Measurements from ENCODE around the gene USP46. TPM values are rescaled to one million over a fixed set of nuclear protein-coding genes. Genes with fewer than 3 reads are reported as not detected.

USP46 gene
- total and polyA plus RNA-seq, 2 of the 8 experiments (the other 6 are each of a cell fraction or from before 2014, with no cell fraction given) = 10.6 to 62.4 TPM

- no peak overlapping the region for H3K23ac ChIP-seq (ENCODE audit: insufficient read length)
- no peak overlapping the region for H4K8ac ChIP-seq (ENCODE audit: extremely low read depth, insufficient read depth, low read length)
- no peak overlapping the region for H3K56ac ChIP-seq (replicated peaks; ENCODE audit: insufficient read length, low read depth, low read length)
- no peak overlapping the region for H2BK120ac ChIP-seq (replicated peaks; ENCODE audit: low read depth, low read length)
- no peak overlapping the region for H3K4me3 ChIP-seq (ENCODE audit: extremely low read depth in 1 of 4, insufficient read depth in 2 of 4, low read depth in 3 of 4, low read length in 4 of 4)
- no peaks in the 10 kb centered on the region for H3K36me3 ChIP-seq (ENCODE audit: control insufficient read depth in 2 of 4, insufficient read depth in 4 of 4, low read length in 3 of 4)
- H3K14ac ChIP-seq (ENCODE audit: insufficient read length) = no peak overlapping the region
- H2BK20ac ChIP-seq (ENCODE audit: low read length) = no peak overlapping the region
- DNase-seq (ENCODE audit: low read depth in 1 of 2, low spot score in 2 of 2) (no peak), FAIRE-seq (no peak)
- no peaks in the 10 kb centered on the region for H3K27me3 ChIP-seq (replicated peaks in 1 of 4; ENCODE audit: control insufficient read depth in 3 of 4, extremely low read depth in 1 of 4, insufficient read depth in 3 of 4, low read length in 3 of 4)
- no peak overlapping the region for H4K5ac ChIP-seq (ENCODE audit: insufficient read length, low read depth, low read length)
- no peak overlapping the region for H2AK5ac ChIP-seq (ENCODE audit: low read depth, low read length)
- H2BK15ac ChIP-seq (ENCODE audit: low read length) = no peak overlapping the region
- H2BK12ac ChIP-seq (ENCODE audit: low read depth, low read length) = no peak overlapping the region
- ChIA-PET CTCF (ENCODE audit: partially characterized antibody) (interaction anchor here (0.6 to 1.2 kb wide), 2 partner anchors 176 to 289 kb away, joined by 3 to 4 read pairs; no protein-coding TSS in a partner anchor), POLR2A (ENCODE audit: partially characterized antibody) (interaction anchor here (0.6 to 0.9 kb wide), 2 partner anchors 18 to 174 kb away, joined by 3 to 4 read pairs; no protein-coding TSS in a partner anchor)
- H2BK5ac ChIP-seq (ENCODE audit: low read depth, low read length) = no peak overlapping the region
- no peak overlapping the region for H3K4ac ChIP-seq (replicated peaks; ENCODE audit: insufficient read length, low read depth, low read length)
- no peaks in the 10 kb centered on the region for H3K79me1 ChIP-seq (ENCODE audit: low read depth, low read length)
- H3K27ac ChIP-seq (ENCODE audit: low read depth, low read length) = no peak overlapping the region
- no peak overlapping the region for H2AFZ ChIP-seq (ENCODE audit: low read length)
- H4K91ac ChIP-seq (replicated peaks; ENCODE audit: insufficient read length, low read length) = no peak overlapping the region
- no peak overlapping the region for H3K9ac ChIP-seq (replicated peaks in 1 of 4; ENCODE audit: extremely low read depth in 1 of 4, low read depth in 3 of 4, low read length in 3 of 4)
- no peaks in the 10 kb centered on the region for H3K23me2 ChIP-seq (ENCODE audit: low read depth, low read length)
- peaks cover 0 to 7% (median 2%) of the 10 kb centered on the region in 4 experiments; a peak in 3 of 7 replicates for H3K4me1 ChIP-seq (replicated peaks in 1 of 4; ENCODE audit: control insufficient read depth in 3 of 4, insufficient read depth in 4 of 4, low read length in 3 of 4)
- no peaks in the 10 kb centered on the region for H3K9me3 ChIP-seq (ENCODE audit: insufficient read depth in 2 of 2, low read depth in 1 of 2, low read length in 1 of 2)
- H4K20me1 ChIP-seq (replicated peaks in 1 of 2; ENCODE audit: control insufficient read depth in 1 of 2, insufficient read depth in 2 of 2, low read length in 2 of 2) = no peaks in the 10 kb centered on the region
- no peak overlapping the region for H3K18ac ChIP-seq (ENCODE audit: extremely low read depth, low read length)
- no peak overlapping the region for H3K4me2 ChIP-seq (ENCODE audit: insufficient read depth in 1 of 2, low read depth in 2 of 2, low read length in 2 of 2)
- no peaks in the 10 kb centered on the region for H3K79me2 ChIP-seq (ENCODE audit: control insufficient read depth in 1 of 2, insufficient read depth in 2 of 2, low read length in 2 of 2)
- no peak for TF ChIP-seq CBX5 (IDR thresholded peaks at IDR 0.05; ENCODE audit: low read depth, low read length)
- no peak for TF ChIP-seq TAF7 (optimal IDR thresholded peaks at IDR 0.05; ENCODE audit: borderline replicate concordance, low read depth, low read length)
- TF ChIP-seq TBP (IDR thresholded peaks at IDR 0.05; ENCODE audit: low read depth, low read length) = no peak
- no peak for TF ChIP-seq ZNF274 (IDR thresholded peaks at IDR 0.05; ENCODE audit: borderline replicate concordance, extremely low read depth, low read length)
- TF ChIP-seq SIN3A (conservative IDR thresholded peaks at IDR 0.05 in 1 of 2, IDR thresholded peaks at IDR 0.05 in 1 of 2; ENCODE audit: low read depth in 1 of 2, low read length in 2 of 2) = no peak
- no peak for TF ChIP-seq SP2 (IDR thresholded peaks at IDR 0.05; ENCODE audit: low read length)
- no peak for TF ChIP-seq SUZ12 (IDR thresholded peaks at IDR 0.05; ENCODE audit: low read length)
- no peak for TF ChIP-seq EP300 (IDR thresholded peaks at IDR 0.05; ENCODE audit: borderline replicate concordance in 1 of 2, low read depth in 2 of 2, low read length in 2 of 2)
- TF ChIP-seq KDM1A (IDR thresholded peaks at IDR 0.05; ENCODE audit: borderline replicate concordance, low read length) = no peak
Measured at GRCh38 chr4:52693492-52693891, 34.4 kb upstream of the USP46 start.
